A549 (cell line): ENCODE data around the gene SLC6A20.

ENCODE experiments used
- EHMT2 ChIP-seq: fragments of 200-600 bp; sonication (generic); IDR thresholded peaks from 2 replicates; pipeline ENCODE4 v1.6.1; 2016; ENCODE audit warnings: antibody characterized with exemption, low read depth, mild to moderate bottlenecking, moderate library complexity
- ELK1 ChIP-seq: fragments of 150-350 bp; IDR thresholded peaks from 2 replicates; pipeline ENCODE4 v1.6.1; 2014; ENCODE audit warnings: low read depth, mild to moderate bottlenecking, low read length
- EP300 ChIP-seq, 2 experiments: fragments of >200 bp; sonication (Bioruptor Twin); formaldehyde crosslinking; IDR thresholded peaks; 2 replicates in 1 of 2; 3 replicates in 1 of 2; pipeline ENCODE4 v1.6.1; 2016 to 2017
- MAFK ChIP-seq: fragments of 450-650 bp; IDR thresholded peaks from 2 replicates; pipeline ENCODE4 v1.6.1; 2014; ENCODE audit not compliant: partially characterized antibody
- POLR2A ChIP-seq: IDR thresholded peaks from 2 replicates; pipeline ENCODE4 v1.6.1; 2012; ENCODE audit warnings: mild to moderate bottlenecking, low read length
- RFX5 ChIP-seq: fragments of 450-650 bp; IDR thresholded peaks from 2 replicates; pipeline ENCODE4 v1.7.1; 2014; ENCODE audit warnings: antibody characterized with exemption, mild to moderate bottlenecking, moderate library complexity
- TF ChIP-seq, protein P1 (sequence below): fragments of >200 bp; sonication (Bioruptor Twin); formaldehyde crosslinking; IDR thresholded peaks from 3 replicates; pipeline ENCODE4 v1.5.1; 2016

DNA sequence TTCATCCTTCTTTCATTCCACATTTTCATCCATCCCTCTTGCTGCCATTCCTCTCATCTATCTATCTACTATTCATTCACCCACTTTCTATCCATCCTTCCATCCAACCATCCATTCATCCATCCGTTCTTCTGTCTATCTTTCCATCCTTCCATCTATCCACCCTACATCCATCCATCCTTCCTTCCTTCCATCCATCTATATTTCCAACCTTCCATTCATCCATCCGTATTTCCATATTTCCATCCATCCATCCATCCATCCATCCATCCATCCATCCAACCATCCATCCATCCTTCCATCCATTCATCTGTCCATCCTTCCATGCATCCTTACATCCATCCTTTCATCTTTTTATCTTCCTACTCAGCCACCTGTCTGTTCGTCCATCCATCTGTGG is 14.0 kb downstream of the SLC6A20 start:
- TF ChIP-seq RFX5 (no peak), MAFK (no peak), EP300 (IDR thresholded peaks at IDR 0.05) (no peak), ELK1 (no peak), EHMT2 (no peak), POLR2A (no peak)
- TF ChIP-seq, protein P1, sequence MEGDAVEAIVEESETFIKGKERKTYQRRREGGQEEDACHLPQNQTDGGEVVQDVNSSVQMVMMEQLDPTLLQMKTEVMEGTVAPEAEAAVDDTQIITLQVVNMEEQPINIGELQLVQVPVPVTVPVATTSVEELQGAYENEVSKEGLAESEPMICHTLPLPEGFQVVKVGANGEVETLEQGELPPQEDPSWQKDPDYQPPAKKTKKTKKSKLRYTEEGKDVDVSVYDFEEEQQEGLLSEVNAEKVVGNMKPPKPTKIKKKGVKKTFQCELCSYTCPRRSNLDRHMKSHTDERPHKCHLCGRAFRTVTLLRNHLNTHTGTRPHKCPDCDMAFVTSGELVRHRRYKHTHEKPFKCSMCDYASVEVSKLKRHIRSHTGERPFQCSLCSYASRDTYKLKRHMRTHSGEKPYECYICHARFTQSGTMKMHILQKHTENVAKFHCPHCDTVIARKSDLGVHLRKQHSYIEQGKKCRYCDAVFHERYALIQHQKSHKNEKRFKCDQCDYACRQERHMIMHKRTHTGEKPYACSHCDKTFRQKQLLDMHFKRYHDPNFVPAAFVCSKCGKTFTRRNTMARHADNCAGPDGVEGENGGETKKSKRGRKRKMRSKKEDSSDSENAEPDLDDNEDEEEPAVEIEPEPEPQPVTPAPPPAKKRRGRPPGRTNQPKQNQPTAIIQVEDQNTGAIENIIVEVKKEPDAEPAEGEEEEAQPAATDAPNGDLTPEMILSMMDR: no peak
